GM21619 (cell line): Measurements from ENCODE around the gene CACNB4.

Source experiments
- ATAC-seq: cut with Tn5 transposase; IDR thresholded peaks from one replicate; pipeline ENCODE4 v1.9.1; 2021; ENCODE audit not compliant: unreplicated experiment

The CACNB4 gene

DNA sequence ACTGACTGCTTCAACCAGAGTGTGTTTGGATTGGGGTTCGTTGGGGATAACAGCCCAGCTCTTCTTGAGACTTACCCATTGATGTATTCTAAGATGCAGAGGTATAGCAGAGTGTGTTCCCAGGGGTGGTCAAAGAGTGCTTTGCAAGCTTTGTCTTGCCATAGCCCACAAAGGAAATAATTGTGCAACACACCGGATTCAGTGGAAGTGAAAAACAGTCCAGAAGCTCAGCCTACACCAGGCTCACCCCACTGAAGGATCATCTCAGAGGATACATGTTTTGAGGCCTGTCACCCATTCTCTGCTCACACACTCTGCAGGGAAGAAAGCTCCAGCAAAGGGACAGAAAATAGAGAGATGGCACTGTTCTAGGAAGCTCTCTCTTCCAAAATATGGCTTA lies 9.6 kb downstream of the CACNB4 start:
- no peak for ATAC-seq

GRCh38 chr2:152088006-152088405 lies 10.8 kb downstream of the CACNB4 start:
- no peak for ATAC-seq

DNA sequence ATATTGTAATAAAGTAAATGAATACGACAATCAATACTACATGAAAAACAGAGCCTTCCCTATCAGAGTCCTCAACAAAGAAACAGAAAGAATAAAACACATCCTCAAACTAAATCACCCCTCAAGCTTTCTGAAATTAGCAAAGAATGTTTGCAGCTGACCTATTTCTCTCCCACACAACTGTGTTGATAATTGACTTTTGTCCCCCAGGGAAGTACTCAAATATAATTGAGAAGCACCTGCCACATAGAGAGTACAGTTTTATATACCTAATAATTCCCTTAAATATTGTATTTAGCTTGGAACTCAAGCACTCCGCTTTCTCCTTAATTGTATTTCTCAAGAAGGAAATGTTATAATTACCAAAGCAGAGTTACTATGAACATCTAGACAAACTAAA lies 12.6 kb downstream of the CACNB4 start:
- ATAC-seq: no peak

- no peak for ATAC-seq
These were observed 14.8 kb downstream of the CACNB4 start for GRCh38 chr2:152084076-152084475.

GRCh38 chr2:152083202-152083875 lies 15.5 kb downstream of the CACNB4 start:
- ATAC-seq: no peak

DNA sequence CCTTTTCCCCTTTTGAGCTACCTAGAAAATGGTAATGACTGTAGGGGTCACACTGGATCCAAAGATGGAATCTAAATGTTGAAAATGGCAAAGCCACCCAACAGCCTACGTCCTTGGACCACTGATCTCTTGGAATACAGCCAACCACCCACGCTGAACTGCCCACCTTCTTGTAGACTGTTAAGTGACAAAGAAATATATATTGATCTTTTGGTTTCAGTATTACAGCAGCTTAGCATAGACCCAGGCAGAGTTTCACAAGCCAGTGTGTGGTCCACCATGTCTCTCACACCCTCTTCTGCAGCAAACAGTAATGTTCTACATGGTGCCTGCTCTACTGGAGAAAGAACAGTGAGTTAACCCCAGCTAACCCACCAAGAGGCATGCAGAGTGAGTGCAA lies 20.2 kb downstream of the CACNB4 start:
- ATAC-seq: peak; percentile 83

- ATAC-seq: no peak
These were observed 20.8 kb downstream of the CACNB4 start for GRCh38 chr2:152078023-152078422.

- no peak for ATAC-seq
These were observed 23.3 kb downstream of the CACNB4 start for GRCh38 chr2:152075461-152076050.

DNA sequence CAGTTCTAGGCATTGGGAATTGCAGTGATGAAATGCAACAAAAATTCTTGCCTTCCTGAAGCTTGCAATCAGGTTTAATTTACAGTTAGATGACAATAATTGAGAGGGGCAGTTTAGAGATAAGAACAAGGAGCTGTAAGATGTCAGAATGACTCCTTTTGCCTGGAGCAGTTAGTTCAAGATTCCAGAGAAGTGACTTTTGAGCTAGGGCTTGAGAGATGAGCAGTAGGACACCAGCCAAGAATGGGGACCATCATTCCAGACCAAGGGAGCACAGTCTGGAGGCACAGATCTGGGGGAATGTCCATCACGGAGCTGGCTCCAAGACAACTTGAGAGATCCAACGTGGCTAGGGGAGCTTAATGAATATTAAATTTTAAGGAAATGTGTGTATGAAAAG lies 26.8 kb downstream of the CACNB4 start:
- ATAC-seq: no peak

DNA sequence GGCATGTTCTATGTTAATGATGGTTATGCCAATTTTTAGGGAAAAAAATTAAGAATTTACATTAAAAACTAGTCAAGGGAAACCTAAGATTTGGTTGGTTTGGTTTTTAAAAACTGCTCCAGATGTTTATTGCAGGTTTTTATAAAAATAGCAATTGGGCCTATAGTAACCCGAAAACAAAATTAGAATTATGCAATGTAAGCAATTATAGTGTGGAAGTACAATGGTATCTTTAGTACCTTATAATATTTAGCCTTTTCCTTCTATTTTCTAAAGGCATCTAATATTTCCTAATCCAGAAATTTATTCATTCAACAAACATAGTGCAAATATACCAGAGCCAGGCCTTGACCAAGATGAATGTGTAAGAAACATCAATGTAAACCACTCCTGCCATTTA lies 27.3 kb downstream of the CACNB4 start:
- ATAC-seq: no peak

DNA sequence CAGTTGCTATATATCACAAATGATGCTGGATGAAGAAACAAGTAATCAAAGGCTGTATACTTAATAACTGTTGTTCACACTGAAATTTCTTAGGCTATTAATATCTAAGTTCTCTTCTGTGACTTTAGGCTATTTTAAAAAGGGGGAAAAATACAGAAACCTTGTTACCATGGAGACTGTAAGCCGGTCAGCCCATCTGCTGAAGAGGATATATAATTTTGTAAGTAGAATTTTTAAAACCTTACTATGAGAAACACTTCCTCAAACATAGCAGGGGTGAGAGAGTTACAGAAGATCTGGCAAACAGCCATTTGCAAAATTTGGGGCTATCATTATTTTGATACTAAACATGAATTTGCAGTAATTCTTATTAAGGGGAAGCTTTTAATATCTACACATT lies 27.8 kb downstream of the CACNB4 start:
- peak; percentile 78 for ATAC-seq

DNA sequence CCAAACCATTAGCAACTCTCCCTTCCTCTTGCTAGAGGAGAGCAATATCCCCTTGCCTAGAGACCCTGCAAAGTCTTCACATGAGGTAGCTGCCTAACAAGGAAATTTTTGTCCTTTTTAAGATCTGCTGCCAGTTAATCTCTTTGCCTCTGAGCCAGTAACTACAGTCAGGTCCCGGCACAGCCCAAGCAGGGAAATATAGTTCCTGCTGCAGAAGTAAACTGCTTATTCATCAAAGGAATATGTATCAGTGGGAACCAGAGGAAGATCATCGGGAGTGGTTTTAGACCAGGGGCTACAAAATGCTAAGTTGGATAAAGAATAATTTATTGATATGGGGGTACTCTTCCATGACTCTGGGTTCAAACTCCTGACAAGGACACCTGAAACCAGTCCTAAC lies 30.6 kb downstream of the CACNB4 start:
- ATAC-seq: no peak

- no peak for ATAC-seq
These were observed 31.0 kb downstream of the CACNB4 start for GRCh38 chr2:152067823-152068222.

DNA sequence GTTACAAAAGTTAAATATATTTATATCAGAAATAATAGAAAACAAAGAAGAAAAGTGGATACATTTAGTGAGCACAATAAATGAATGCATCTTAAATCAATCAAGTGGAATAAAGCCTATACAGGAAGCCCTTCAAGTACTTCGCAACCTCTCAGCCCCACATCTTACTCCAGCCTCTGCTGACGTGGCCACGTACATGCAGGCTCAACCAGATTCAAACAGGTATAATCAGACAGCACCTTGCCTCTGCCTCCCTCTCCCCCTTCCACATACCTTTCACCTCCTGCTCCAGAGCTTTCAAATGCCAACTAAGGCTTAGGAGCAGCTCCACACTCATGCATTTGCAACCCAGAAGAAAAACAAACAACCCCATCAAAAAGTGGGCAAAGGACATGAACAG lies 32.9 kb downstream of the CACNB4 start:
- no peak for ATAC-seq

- ATAC-seq: no peak
These were observed 34.8 kb downstream of the CACNB4 start for GRCh38 chr2:152064001-152064400.

GRCh38 chr2:152063325-152063924 lies 35.4 kb downstream of the CACNB4 start:
- no peak for ATAC-seq

DNA sequence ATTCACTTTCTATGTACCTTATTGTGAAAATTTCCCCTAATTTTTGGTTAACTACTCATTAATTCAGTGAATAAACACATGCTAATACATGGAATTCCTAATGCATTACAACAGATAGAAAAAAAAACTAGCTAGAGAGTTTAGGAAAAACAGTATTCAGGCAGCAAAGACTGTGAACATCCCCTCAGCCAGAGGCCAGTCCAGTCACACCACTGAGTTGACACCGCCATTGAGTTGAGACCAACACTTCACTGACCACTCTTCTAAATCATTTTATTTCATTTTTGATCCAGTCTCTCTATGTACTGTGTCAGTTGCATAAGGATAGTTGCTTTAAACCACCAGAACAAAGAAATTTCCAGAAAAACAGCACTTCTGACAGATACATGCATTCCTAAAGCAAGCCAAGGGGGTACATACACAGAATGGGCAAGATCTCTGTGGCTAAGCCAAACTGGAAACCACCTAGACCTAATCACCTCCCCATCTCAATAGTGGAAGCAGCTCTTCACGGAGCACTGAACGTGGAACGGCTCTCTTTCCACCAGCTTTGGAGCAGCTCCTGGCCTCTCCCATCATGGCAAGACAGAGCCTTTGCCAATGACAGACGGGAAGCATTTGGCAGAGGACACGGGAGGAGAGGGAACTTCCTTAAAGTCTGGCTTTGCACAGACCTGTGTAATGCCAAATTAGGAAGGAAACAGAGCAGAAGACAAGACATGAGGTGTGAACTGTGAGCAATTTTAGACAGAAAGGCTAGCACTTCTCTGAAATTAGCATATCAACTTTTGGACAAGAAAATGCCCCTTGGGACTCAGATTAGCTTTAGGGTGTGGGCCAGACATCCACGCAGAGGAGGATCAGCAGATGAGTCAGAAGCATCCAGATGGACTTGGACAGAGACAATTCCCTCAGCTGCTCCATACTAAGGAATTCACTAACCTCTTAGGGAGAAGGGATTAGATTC lies 36.4 kb downstream of the CACNB4 start:
- peak; percentile 72 for ATAC-seq

DNA sequence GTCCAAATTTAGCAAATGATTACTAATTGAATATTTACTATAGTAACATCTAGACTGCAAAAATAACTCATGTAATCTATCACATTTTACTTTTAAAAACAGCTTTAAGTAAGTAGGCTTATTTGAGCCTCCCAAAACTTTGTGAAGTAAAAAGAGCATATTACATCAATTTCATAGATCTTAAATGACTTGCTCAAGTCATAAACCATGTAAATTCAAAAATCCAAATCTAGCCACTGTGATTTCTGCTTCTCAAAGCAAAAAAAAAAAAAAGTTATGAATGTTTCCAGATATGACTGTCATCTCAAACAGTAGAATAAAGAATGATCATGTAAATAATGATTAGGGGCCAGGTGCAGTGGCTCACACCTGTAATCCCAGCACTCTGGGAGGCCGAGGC lies 37.5 kb downstream of the CACNB4 start:
- ATAC-seq: no peak

DNA sequence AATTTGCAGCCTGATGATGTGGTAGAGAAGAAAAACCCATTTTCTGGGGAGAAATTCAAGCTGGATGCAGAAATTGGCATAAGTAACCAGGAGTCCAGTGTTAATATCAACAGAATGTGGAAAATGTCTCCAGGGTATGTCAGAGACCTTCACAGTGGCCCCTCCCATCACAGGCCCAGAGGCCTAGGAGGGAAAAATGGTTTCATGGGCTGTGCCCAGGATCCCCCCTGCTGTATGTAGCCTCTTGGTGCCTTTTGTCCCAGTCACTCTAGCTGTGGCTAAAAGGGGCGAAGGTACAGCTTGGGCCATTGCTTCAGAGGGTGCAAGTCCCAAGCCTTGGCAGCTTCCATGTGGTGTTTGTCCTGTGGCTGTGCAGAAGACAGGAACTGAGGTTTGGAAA lies 40.2 kb downstream of the CACNB4 start:
- no peak for ATAC-seq

DNA sequence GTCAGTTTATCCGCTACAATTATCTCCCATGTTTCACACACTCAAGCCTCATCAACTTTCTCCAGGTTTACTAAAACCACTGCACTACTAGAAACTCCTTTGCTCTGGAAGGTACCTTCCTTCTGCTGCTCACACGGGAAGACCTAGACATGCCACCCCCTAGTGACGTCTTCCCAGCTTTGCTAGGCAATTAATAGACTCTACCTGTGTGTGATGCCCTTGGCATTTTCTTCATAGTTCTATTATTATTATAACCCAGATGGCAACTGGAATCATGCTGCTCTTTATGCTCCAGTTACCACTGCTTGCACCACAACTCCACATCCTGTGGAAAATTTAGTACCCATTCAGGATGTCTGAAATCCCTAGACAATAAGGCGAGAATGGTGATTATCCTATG lies 42.4 kb downstream of the CACNB4 start:
- no peak for ATAC-seq

GRCh38 chr2:152055366-152056108 lies 43.3 kb downstream of the CACNB4 start:
- ATAC-seq: no peak
